ENCODE results near the gene DENND1A.
"Not testable (repeated sequence)": the region's sequence is repeated elsewhere in the genome, so short reads cannot be mapped to it uniquely, and the experiment has no call there.

DNA sequence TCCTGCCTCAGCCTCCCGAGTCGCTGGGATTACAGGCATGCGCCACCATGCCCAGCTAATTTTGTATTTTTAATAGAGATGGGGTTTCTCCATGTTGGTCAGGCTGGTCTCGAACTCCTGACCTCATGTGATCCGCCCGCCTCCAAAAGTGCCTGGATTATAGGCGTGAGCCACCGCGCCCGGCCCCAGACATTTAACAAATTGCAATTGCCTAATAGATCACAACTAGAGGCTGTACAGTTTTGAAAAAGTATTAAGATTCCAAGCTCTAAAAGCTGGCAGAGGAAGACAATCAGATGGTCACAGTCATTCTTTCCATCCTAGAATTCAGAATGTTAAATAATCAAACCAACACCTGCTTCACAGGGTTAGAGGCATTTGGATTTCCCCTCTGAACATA, 293.1 kb downstream of the DENND1A start:
- TF ChIP-seq, protein P1, sequence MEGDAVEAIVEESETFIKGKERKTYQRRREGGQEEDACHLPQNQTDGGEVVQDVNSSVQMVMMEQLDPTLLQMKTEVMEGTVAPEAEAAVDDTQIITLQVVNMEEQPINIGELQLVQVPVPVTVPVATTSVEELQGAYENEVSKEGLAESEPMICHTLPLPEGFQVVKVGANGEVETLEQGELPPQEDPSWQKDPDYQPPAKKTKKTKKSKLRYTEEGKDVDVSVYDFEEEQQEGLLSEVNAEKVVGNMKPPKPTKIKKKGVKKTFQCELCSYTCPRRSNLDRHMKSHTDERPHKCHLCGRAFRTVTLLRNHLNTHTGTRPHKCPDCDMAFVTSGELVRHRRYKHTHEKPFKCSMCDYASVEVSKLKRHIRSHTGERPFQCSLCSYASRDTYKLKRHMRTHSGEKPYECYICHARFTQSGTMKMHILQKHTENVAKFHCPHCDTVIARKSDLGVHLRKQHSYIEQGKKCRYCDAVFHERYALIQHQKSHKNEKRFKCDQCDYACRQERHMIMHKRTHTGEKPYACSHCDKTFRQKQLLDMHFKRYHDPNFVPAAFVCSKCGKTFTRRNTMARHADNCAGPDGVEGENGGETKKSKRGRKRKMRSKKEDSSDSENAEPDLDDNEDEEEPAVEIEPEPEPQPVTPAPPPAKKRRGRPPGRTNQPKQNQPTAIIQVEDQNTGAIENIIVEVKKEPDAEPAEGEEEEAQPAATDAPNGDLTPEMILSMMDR (IDR thresholded peaks at IDR 0.05): not testable (repeated sequence)
- not testable (repeated sequence) for TF ChIP-seq POLR2AphosphoS5, EP300, POLR2A (IDR thresholded peaks at IDR 0.05)
